Testis (tissue), 5 donors: Measurements from ENCODE around the gene DMRTC1B. TPM values are rescaled to one million over a fixed set of nuclear protein-coding genes. Genes with fewer than 3 reads are reported as not detected.
"Not testable (repeated sequence)": the region's sequence is repeated elsewhere in the genome, so short reads cannot be mapped to it uniquely, and the experiment has no call there.

Experiments used
- DNase-seq: peaks from one replicate; pipeline ENCODE4 v3.0.0-alpha.2; 2019
- H3K27ac ChIP-seq, 2 donors: fragments of 200-600 bp; sonication (generic); one replicate each; pipeline ENCODE4 v1.5.1; 2019
- H3K27me3 ChIP-seq: fragments of 200-600 bp; sonication (generic); one replicate; pipeline ENCODE4 v1.5.1; 2019
- H3K36me3 ChIP-seq: fragments of 200-600 bp; sonication (generic); one replicate; pipeline ENCODE4 v1.5.1; 2017; ENCODE audit warnings: low read depth; ENCODE audit errors: missing control alignments
- H3K4me1 ChIP-seq: fragments of 200-600 bp; sonication (generic); one replicate; pipeline ENCODE4 v1.5.1; 2019
- H3K4me3 ChIP-seq, 2 donors: fragments of 200-600 bp; sonication (generic); one replicate each; pipeline ENCODE4 v1.5.1; 2017 to 2019
- H3K9me3 ChIP-seq: fragments of 200-600 bp; sonication (generic); one replicate; pipeline ENCODE4 v1.5.1; 2017
- POLR2A ChIP-seq: fragments of 450-650 bp; IDR thresholded peaks from one replicate; pipeline ENCODE4 v1.6.1; 2017; ENCODE audit warnings: antibody characterized with exemption, mild to moderate bottlenecking, moderate library complexity
- WGBS, 2 donors: methylation state at CpG; one replicate each; pipeline ENCODE4 v1.1.5; 2018; 5-methylcytosine and 5-hydroxymethylcytosine counted together
- intact Hi-C: fragments of 100-400 bp; cut with DNase I; formaldehyde crosslinking; loops from one replicate; pipeline ENCODE4 v1.15.1; 2023; ENCODE audit warnings: low total_unique reads
- long read RNA-seq, 2 donors: transcript quantifications; one replicate each; lab custom pipeline, GENCODE V29; 2026
- polyA plus RNA-seq: library from polyadenylated mRNA; stranded (reverse); fragments of 350-450 nt; fragmentation: Illumina TruSeq; extraction: RNeasy Lipid Tissue Mini Kit (QIAGEN cat#74804); gene quantifications from one replicate; pipeline ENCODE4 v1.2.3, GENCODE V29; 2014; ENCODE audit warnings: low read depth, low replicate concordance; ENCODE audit not compliant: insufficient read depth
- total RNA-seq, 2 donors: library from RNA; depleted of rRNA; stranded (reverse); fragments of >200 nt; gene quantifications; one replicate each; pipeline ENCODE4 v1.2.3, GENCODE V29; 2016
- TF ChIP-seq, protein P1 (sequence below), 3 experiments: fragments of 450-650 bp in 2 of 3; fragments of 200-600 bp in 1 of 3; sonication (generic) in 1 of 3; IDR thresholded peaks; one replicate each; pipeline ENCODE4 v1.5.1; 2016 to 2019; ENCODE audit warnings: antibody characterized with exemption in 3 of 3, mild to moderate bottlenecking in 2 of 3, moderate library complexity in 1 of 3

DMRTC1B gene
- total RNA-seq: 1 to 10 TPM; 6.1 to 7.4 TPM
- polyA plus RNA-seq: 11.9 TPM
- long read RNA-seq, donor 1: 0 reads
- long read RNA-seq, donor 2: 0 reads

GRCh38 chrX:72776653-72777466 is at the start of gene DMRTC1B:
Gene DMRTC1B (plus strand): TSS chrX:72776890. CDS start chrX:72845136, 68,246 bp downstream.
- H3K36me3 ChIP-seq, H3K27ac ChIP-seq, H3K9me3 ChIP-seq, intact Hi-C loops, DNase-seq, H3K27me3 ChIP-seq, H3K4me1 ChIP-seq, H3K4me3 ChIP-seq: not testable (repeated sequence)
- no CpG with 5 or more reads among the region's 44 CpGs for WGBS, 2 donors

GRCh38 chrX:72727846-72728245 is 48.8 kb upstream of the DMRTC1B start:
- Histone ChIP-seq H3K4me3 (no peak overlapping the region), H3K36me3 (no peaks in the 10 kb centered on the region), H3K27ac (no peak overlapping the region), H3K9me3 (no peaks in the 10 kb centered on the region), H3K4me1 (no peaks in the 10 kb centered on the region), H3K27me3 (no peaks in the 10 kb centered on the region)
- DNase-seq: no peak
- intact Hi-C loops: no loop called here
- no peak for TF ChIP-seq POLR2A
- TF ChIP-seq, protein P1, sequence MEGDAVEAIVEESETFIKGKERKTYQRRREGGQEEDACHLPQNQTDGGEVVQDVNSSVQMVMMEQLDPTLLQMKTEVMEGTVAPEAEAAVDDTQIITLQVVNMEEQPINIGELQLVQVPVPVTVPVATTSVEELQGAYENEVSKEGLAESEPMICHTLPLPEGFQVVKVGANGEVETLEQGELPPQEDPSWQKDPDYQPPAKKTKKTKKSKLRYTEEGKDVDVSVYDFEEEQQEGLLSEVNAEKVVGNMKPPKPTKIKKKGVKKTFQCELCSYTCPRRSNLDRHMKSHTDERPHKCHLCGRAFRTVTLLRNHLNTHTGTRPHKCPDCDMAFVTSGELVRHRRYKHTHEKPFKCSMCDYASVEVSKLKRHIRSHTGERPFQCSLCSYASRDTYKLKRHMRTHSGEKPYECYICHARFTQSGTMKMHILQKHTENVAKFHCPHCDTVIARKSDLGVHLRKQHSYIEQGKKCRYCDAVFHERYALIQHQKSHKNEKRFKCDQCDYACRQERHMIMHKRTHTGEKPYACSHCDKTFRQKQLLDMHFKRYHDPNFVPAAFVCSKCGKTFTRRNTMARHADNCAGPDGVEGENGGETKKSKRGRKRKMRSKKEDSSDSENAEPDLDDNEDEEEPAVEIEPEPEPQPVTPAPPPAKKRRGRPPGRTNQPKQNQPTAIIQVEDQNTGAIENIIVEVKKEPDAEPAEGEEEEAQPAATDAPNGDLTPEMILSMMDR (IDR thresholded peaks at IDR 0.05): no peak
- WGBS, 2 donors: 89 to 93% methylated on average over 7 of the region's 7 CpGs

- intact Hi-C loops: not testable (repeated sequence)
- 76 to 77% methylated on average over 8 of the region's 8 CpGs for WGBS, 2 donors
Observed at GRCh38 chrX:72733636-72734035, 43.1 kb upstream of the DMRTC1B start.

DNA sequence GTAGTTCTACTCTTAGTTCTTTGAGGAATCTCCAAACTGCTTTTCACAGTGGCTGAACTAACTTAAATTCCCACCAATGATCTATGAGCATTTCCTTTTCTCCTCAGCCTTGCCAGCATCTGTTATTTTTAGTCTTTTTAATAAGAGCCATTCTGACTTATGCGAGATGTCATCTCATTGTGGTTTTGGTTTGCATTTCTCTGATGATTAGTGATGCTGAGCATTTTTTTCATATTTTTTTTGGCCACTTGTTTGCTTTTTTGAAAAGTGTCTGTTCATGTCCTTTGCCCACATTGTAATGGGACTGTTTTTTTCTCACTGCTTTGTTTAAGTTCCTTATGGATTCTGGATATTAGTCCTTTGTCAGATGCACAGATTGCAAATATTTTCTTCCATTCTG is 41.1 kb upstream of the DMRTC1B start:
- H3K27me3 ChIP-seq: no peaks in the 10 kb centered on the region
- intact Hi-C loops: no loop called here
- H3K9me3 ChIP-seq: no peaks in the 10 kb centered on the region
- H3K4me3 ChIP-seq: no peak overlapping the region
- H3K27ac ChIP-seq: no peak overlapping the region
- DNase-seq: no peak
- no peak for TF ChIP-seq POLR2A
- TF ChIP-seq, protein P1 (IDR thresholded peaks at IDR 0.05): no peak
- no peaks in the 10 kb centered on the region for H3K4me1 ChIP-seq
- WGBS, 2 donors: 78 to 84% methylated on average over 1 of the region's 1 CpG
- H3K36me3 ChIP-seq: no peaks in the 10 kb centered on the region

More at GRCh38 chrX:72733636-72734035, 43.1 kb upstream of the DMRTC1B start:
- H3K9me3 ChIP-seq, H3K27me3 ChIP-seq, DNase-seq, H3K27ac ChIP-seq, H3K4me3 ChIP-seq, H3K4me1 ChIP-seq, H3K36me3 ChIP-seq: not testable (repeated sequence)

DNA sequence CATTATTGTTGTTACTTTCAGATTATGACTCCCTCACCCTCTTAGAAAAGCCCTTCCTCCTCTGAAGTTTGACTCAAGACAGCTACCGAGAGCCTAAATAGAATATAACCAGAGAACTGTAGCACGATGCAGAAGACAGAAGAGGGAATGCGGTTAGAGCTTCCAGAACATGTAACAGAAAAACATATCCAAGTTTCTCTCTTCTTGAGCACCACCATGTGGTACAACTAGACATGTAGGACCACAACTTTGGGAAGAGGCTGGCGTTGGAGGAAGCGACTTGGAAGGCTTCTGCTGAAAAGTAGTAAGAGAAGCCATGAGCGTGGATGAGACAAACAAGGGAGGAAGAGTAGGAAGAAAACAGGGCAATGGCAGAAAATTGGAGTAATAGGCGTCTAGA is 31.1 kb upstream of the DMRTC1B start:
- DNase-seq, H3K4me1 ChIP-seq, H3K36me3 ChIP-seq, H3K27ac ChIP-seq, H3K4me3 ChIP-seq, H3K27me3 ChIP-seq, intact Hi-C loops, H3K9me3 ChIP-seq: not testable (repeated sequence)
- no CpG with 5 or more reads among the region's 7 CpGs for WGBS, 2 donors

DNA sequence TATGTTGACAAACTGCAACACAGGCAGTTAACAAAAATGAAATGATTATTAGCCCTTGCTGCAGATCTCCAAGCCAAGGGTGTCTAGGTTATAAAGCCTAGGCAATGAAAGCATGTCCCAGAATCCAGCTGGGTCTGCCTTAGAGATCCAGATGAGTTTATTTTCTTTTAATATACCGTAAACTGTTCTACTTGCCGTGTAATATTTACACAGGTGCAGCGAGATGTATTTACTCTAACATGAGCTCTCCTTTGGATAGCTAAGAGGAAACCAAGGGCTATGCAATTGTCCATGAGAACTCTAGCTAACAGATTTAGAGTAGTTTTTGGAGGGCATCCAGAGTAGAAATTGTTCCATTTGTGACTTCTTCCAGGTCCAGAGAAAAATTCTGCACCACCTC is 28.1 kb upstream of the DMRTC1B start:
- H3K4me1 ChIP-seq, H3K27ac ChIP-seq, H3K36me3 ChIP-seq, H3K9me3 ChIP-seq, H3K4me3 ChIP-seq, DNase-seq, intact Hi-C loops, H3K27me3 ChIP-seq: not testable (repeated sequence)
- WGBS, 2 donors: no CpG with 5 or more reads among the region's 3 CpGs

- H3K9me3 ChIP-seq, DNase-seq, H3K4me3 ChIP-seq, H3K4me1 ChIP-seq, H3K27me3 ChIP-seq, H3K27ac ChIP-seq, intact Hi-C loops, H3K36me3 ChIP-seq: not testable (repeated sequence)
- WGBS, 2 donors: no CpG with 5 or more reads among the region's 9 CpGs
Observed at GRCh38 chrX:72760454-72760853, 16.2 kb upstream of the DMRTC1B start.

DNA sequence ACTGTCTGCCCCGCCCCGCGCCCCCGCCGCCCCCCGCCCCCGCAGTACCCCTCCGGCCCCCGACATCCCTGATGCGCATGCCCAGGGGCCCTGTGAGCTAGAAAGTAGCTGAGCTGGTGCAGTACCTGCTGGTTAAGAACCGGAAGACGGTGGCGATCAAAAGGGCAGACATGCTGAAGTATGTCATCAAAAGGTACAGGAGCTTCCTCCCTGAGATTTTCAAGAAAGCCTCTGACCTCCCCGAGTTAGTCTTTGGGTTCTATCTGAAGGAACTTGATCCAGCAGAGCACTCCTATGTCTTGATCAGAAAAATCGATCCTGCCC is 739 bp downstream of the DMRTC1B start:
- intact Hi-C loops, H3K4me1 ChIP-seq, H3K36me3 ChIP-seq, H3K4me3 ChIP-seq, H3K27ac ChIP-seq, DNase-seq, H3K9me3 ChIP-seq, H3K27me3 ChIP-seq: not testable (repeated sequence)
- no CpG with 5 or more reads among the region's 15 CpGs for WGBS, 2 donors

GRCh38 chrX:72778146-72778545 is 1.5 kb downstream of the DMRTC1B start:
- H3K36me3 ChIP-seq, H3K4me3 ChIP-seq, H3K27ac ChIP-seq, H3K27me3 ChIP-seq, DNase-seq, H3K9me3 ChIP-seq, H3K4me1 ChIP-seq, intact Hi-C loops: not testable (repeated sequence)
- WGBS, 2 donors: no CpG with 5 or more reads among the region's 6 CpGs

DNA sequence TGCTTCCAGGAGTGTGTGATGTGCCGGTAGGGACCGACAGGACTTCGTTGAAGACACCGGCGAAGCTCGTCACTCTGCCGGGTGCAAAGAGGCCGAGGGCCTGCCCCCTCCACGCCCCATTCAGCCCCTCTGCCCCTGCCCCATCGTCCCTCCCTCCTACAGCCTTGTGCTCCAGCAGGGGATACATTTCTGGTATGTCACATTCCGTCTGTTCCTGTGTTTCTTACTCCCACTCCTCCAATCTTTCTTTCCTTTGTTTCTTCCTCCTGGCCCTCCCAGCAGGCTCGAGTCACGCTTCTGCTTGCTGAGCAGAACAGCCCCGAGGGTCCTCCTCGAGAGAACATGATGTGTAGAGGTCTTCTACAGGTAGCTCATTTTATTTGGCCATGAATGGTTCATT is 5.9 kb downstream of the DMRTC1B start, which contains the start of gene FAM236B:
Gene FAM236B, minus strand, starts transcription at position 101 of the 400 bp plus-strand sequence. Its CDS starts 100 bp downstream, at position 1.
- H3K4me3 ChIP-seq, H3K27ac ChIP-seq, DNase-seq, intact Hi-C loops, H3K4me1 ChIP-seq, H3K9me3 ChIP-seq, H3K27me3 ChIP-seq, H3K36me3 ChIP-seq: not testable (repeated sequence)
- WGBS, 2 donors: no CpG with 5 or more reads among the region's 15 CpGs
